HG03457 (cell line): ENCODE measurements around the gene EFTUD2.
"Not testable (repeated sequence)": the region's sequence is repeated elsewhere in the genome, so short reads cannot be mapped to it uniquely, and the experiment has no call there.

Experiments used
- ATAC-seq: cut with Tn5 transposase; IDR thresholded peaks from one replicate; pipeline ENCODE4 v1.9.1; 2021; ENCODE audit warnings: moderate number of reproducible peaks; ENCODE audit not compliant: unreplicated experiment

The EFTUD2 gene

DNA sequence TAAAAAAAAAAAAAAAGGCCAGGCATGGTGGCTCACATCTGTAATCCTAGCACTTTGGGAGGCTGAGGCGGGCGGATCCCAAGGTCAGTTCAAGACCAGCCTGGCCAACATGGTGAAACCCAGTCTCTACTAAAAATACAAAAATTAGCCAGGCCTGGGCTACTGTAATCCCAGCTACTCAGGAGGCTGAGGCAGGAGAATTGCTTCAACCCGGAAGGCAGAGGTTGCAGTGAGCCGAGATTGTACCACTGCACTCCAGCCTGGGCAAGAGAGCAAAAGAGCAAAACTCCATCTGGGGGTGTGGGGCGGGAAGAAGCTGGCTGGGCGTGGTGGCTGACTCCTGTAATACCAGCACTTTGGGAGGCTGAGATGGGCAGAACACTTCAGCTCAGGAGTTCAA, 80.7 kb downstream of the EFTUD2 start:
- not testable (repeated sequence) for ATAC-seq

- no peak for ATAC-seq
Measured at GRCh38 chr17:44812263-44812662, 87.0 kb downstream of the EFTUD2 start.

DNA sequence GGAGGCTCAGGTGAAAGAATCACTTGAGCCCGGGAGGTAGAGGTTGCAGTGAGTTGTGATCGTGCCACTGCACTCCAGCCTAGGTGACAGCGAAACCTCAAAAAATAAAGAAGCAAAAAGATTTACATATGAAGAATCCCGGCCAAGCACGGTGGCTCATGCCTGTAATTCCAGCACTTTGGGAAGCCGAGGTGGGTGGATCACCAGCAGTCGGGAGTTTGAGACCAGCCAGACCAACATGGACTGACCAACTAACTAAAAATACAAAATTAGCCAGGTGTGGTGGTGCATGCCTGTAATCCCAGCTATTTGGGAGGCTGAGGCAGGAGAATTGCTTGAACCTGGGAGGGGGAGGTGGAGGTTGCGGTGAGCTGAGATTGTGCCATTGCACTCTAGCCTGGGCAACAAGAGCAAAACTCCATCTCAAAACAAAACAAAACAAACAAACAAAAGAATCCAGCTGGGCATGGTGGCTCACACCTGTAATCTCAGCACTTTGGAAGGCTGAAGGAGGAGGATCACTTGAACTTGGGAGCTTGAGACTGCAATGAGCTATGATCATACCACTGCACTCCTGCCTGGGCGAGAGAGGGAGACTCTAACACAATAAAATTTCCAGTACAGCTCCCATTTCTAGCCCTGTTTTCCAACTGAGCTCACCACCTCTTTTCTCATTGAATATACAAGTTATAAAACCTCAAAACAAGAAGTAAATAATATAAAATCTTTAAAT, 90.4 kb downstream of the EFTUD2 start:
- not testable (repeated sequence) for ATAC-seq

- ATAC-seq, result no peak
Measured at GRCh38 chr17:44808156-44808555, 91.1 kb downstream of the EFTUD2 start.

DNA sequence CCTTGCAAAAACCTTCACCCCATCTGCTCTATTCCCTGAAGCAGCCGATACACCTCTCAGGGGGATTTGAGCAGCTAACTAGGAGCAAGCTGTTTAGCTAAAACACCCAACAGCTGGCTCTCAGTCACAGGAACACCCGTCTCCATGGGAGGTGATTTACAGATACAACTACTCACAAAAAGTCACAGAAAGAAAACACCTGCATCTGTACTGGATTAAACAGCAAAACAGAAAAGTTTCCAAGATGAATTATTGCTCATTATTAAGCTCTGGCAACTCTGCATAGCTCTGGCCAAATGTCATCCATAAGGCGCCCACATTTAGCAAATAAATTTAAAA, 91.5 kb downstream of the EFTUD2 start:
- no peak for ATAC-seq

GRCh38 chr17:44807093-44807816, 92.0 kb downstream of the EFTUD2 start:
- no peak for ATAC-seq

DNA sequence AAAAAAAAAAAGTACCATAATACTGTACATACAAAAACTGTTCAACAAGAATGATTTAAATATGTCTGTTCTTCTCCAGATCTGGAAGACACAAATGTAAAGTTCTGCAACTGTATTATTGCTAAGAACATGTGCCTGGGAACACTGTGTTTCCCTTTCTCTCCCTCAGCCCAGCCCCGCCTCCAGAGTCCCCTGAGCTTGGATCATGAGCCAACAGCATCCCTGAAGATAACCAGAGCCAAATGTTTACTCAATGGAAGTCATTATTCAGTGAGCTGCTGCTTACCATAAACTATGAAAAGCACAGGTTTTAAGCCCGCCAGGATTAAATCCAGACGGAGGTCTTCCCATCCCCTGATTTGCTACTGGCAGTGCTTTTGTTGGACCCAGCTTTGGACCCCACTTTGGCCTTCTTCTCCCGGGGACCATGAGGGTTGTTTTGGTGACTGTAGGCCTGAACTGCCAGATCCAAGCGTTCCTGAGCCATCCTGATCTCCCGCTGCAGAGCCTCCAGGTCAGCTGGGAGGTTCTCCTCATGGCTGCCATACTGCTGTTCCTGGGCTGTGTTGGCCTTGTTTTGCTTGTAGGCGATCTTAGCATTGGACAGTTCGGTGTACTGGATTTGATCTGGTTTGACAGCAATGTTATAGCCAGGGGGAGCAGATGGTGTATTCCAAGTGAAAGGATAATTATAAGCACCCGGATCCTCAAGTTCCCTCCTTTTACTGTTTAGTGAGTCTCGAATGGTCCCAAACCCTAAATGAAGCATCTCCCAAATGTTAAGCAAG, 94.7 kb downstream of the EFTUD2 start:
- no peak for ATAC-seq

DNA sequence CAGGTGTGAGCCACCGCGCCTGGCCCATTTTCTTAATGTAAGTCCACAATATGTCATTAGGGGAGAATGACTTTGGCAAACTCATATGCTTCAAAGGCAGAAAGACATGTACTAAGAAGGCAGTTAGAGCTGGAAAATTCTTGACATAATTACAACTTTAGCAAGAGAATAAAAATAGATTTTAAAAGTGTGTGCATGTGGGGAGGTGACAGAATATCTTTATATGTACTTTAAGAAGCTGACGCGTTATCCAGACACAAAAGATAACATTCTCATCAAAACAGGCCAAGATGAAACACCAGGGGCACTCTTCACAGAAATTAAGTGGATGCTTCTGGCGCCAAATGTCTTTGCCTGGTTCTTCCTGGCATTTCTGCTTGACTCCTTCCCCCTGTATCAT, 97.4 kb downstream of the EFTUD2 start:
- ATAC-seq, result no peak
